HepG2 (cell line): ENCODE results near the gene HNRNPA1. TPM values are rescaled to one million over a fixed set of nuclear protein-coding genes. Genes with fewer than 3 reads are reported as not detected.
A peak's percentile ranks its signal among the peaks of the same experiment; 100 is the strongest.

Experiments used
- ELF4 ChIP-seq: sonication (generic); formaldehyde crosslinking; IDR thresholded peaks from 2 replicates; pipeline ENCODE4 v1.5.0; 2020; ENCODE audit warnings: missing genetic modification reagents, mild to moderate bottlenecking, moderate library complexity, borderline replicate concordance
- FOXK1 ChIP-seq: sonication (generic); formaldehyde crosslinking; IDR thresholded peaks from 2 replicates; pipeline ENCODE4 v1.4.0; 2020; ENCODE audit warnings: low read depth, missing genetic modification reagents, borderline replicate concordance
- KDM4B ChIP-seq: sonication (generic); formaldehyde crosslinking; IDR thresholded peaks from 2 replicates; pipeline ENCODE4 v1.4.0; 2020; ENCODE audit warnings: missing genetic modification reagents
- MAFF ChIP-seq: IDR thresholded peaks from 2 replicates; pipeline ENCODE4 v1.6.1; 2011; ENCODE audit warnings: low read depth, low read length, improper control_type of control experiment
- MBD4 ChIP-seq: IDR thresholded peaks from 2 replicates; pipeline ENCODE4 v1.6.1; 2012; ENCODE audit warnings: low read length, inconsistent platforms, borderline replicate concordance
- NCOA2 ChIP-seq: sonication (generic); formaldehyde crosslinking; IDR thresholded peaks from 2 replicates; pipeline ENCODE4 v1.8.0; 2022; ENCODE audit warnings: inconsistent platforms
- NR2C2 ChIP-seq: sonication (generic); formaldehyde crosslinking; IDR thresholded peaks from 2 replicates; pipeline ENCODE4 v1.4.0; 2020; ENCODE audit warnings: missing genetic modification reagents, mild to moderate bottlenecking, moderate library complexity, borderline replicate concordance
- SETDB1 ChIP-seq: sonication (generic); formaldehyde crosslinking; IDR thresholded peaks from 2 replicates; pipeline ENCODE4 v1.5.1; 2020; ENCODE audit warnings: missing genetic modification reagents, mild to moderate bottlenecking, borderline replicate concordance
- SRSF9 ChIP-seq: fragments of 200-400 bp; formaldehyde crosslinking; IDR thresholded peaks from 2 replicates; pipeline ENCODE4 v1.6.1; 2018; ENCODE audit warnings: borderline replicate concordance, mild to moderate bottlenecking, low read depth, low read length; ENCODE audit not compliant: insufficient read depth, poor library complexity, severe bottlenecking
- TP53 ChIP-seq: sonication (generic); formaldehyde crosslinking; conservative IDR thresholded peaks from 2 replicates; pipeline ENCODE4 v1.4.0; 2020; ENCODE audit warnings: missing genetic modification reagents
- ZNF367 ChIP-seq: sonication (generic); formaldehyde crosslinking; IDR thresholded peaks from 2 replicates; pipeline ENCODE4 v1.4.0; 2020; ENCODE audit warnings: missing genetic modification reagents, borderline replicate concordance
- ZNF550 ChIP-seq: sonication (generic); formaldehyde crosslinking; IDR thresholded peaks from 2 replicates; pipeline ENCODE4 v1.4.0; 2020; ENCODE audit warnings: mild to moderate bottlenecking, missing genetic modification reagents, borderline replicate concordance
- ZNF768 ChIP-seq: sonication (generic); formaldehyde crosslinking; IDR thresholded peaks from 2 replicates; pipeline ENCODE4 v1.4.0; 2020; ENCODE audit warnings: missing genetic modification reagents
- polyA plus RNA-seq, 8 experiments: library from polyadenylated mRNA; depleted of rRNA in 3 of 8; stranded (reverse) in 7 of 8; unstranded in 1 of 8; fragments of >200 nt; fragmentation: Illumina TruSeq in 4 of 8; extraction: Trizol in 4 of 8; gene quantifications; 2 replicates each; pipeline versions ENCODE4 v1.2.1 to v1.2.3, GENCODE V29; 2011 to 2016; ENCODE audit warnings: low read depth in 4 of 8, missing spikeins in 1 of 8, mixed read lengths in 1 of 8; ENCODE audit not compliant: insufficient read depth in 1 of 8
- total RNA-seq, 5 experiments: library from RNA; depleted of rRNA; stranded (reverse); fragments of >200 nt; fragmentation: Illumina TruSeq; extraction: Trizol; gene quantifications; 2 replicates each; pipeline ENCODE4 v1.2.3, GENCODE V29; 2016; ENCODE audit warnings: low read depth in 1 of 5
- TF ChIP-seq, protein P1 (sequence below): sonication (generic); formaldehyde crosslinking; IDR thresholded peaks from 2 replicates; pipeline ENCODE4 v1.4.0; 2020; ENCODE audit warnings: missing genetic modification reagents, borderline replicate concordance
- TF ChIP-seq, protein P2 (sequence below): IDR thresholded peaks from 2 replicates; pipeline ENCODE4 v1.4.0; 2020; ENCODE audit warnings: mild to moderate bottlenecking, missing genetic modification reagents
- TF ChIP-seq, protein P3 (sequence below): sonication (generic); formaldehyde crosslinking; IDR thresholded peaks from 2 replicates; pipeline ENCODE4 v1.4.0; 2020; ENCODE audit warnings: low read depth, mild to moderate bottlenecking, missing genetic modification reagents
- TF ChIP-seq, protein P4 (sequence below): sonication (generic); formaldehyde crosslinking; conservative IDR thresholded peaks from 2 replicates; pipeline ENCODE4 v1.4.0; 2020; ENCODE audit warnings: missing genetic modification reagents
- TF ChIP-seq, protein P5 (sequence below): sonication (generic); formaldehyde crosslinking; IDR thresholded peaks from 2 replicates; pipeline ENCODE4 v1.5.1; 2020; ENCODE audit warnings: missing genetic modification reagents, mild to moderate bottlenecking, borderline replicate concordance

Gene HNRNPA1
- total and polyA plus RNA-seq, 2 of the 13 experiments (the other 11 are each of a cell fraction or from before 2014, with no cell fraction given) = 535 to 1,820 TPM

DNA sequence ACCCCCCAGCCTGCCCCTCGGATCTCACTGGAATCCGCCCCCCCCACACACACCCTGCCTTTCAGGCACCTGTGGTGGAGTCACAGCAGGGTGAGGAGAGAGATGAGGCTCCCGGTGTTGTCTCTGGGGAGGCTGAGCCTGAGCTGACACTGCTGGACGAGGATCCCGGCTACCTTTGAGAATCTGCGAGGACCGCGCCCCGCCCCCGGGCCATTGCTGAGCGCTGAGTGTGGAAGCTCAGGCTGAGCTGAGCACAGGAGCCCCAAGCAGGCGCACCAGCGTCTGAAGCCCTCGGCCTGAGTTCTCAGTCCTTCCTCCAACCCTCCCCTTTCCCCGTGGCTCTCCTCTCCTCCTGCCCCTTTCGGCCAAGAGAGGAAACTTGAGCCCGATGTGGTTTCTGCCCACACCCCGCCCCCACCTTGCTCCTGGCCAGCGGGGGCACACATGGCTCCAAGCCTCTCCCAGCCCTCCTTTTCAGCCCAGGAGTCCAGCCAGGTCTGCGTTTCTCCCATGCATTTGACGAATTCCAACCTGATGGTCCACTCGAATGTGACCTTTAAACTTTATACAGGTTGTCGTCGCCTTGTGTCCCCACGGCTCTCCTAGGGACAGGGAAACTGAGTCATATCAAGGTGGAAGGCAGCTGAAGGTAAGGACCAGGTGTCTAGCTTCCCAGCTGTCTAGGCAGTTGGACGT is 20.4 kb downstream of the HNRNPA1 start, which contains the start of gene NFE2 (continued):
- TF ChIP-seq SETDB1 = no peak
- TF ChIP-seq, protein P1, sequence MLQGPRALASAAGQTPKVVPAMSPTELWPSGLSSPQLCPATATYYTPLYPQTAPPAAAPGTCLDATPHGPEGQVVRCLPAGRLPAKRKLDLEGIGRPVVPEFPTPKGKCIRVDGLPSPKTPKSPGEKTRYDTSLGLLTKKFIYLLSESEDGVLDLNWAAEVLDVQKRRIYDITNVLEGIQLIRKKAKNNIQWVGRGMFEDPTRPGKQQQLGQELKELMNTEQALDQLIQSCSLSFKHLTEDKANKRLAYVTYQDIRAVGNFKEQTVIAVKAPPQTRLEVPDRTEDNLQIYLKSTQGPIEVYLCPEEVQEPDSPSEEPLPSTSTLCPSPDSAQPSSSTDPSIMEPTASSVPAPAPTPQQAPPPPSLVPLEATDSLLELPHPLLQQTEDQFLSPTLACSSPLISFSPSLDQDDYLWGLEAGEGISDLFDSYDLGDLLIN (CRISPR knock-in tag) = no peak
- peak; percentile 56 for TF ChIP-seq NR2C2 (CRISPR knock-in tag)
- TF ChIP-seq, protein P2, sequence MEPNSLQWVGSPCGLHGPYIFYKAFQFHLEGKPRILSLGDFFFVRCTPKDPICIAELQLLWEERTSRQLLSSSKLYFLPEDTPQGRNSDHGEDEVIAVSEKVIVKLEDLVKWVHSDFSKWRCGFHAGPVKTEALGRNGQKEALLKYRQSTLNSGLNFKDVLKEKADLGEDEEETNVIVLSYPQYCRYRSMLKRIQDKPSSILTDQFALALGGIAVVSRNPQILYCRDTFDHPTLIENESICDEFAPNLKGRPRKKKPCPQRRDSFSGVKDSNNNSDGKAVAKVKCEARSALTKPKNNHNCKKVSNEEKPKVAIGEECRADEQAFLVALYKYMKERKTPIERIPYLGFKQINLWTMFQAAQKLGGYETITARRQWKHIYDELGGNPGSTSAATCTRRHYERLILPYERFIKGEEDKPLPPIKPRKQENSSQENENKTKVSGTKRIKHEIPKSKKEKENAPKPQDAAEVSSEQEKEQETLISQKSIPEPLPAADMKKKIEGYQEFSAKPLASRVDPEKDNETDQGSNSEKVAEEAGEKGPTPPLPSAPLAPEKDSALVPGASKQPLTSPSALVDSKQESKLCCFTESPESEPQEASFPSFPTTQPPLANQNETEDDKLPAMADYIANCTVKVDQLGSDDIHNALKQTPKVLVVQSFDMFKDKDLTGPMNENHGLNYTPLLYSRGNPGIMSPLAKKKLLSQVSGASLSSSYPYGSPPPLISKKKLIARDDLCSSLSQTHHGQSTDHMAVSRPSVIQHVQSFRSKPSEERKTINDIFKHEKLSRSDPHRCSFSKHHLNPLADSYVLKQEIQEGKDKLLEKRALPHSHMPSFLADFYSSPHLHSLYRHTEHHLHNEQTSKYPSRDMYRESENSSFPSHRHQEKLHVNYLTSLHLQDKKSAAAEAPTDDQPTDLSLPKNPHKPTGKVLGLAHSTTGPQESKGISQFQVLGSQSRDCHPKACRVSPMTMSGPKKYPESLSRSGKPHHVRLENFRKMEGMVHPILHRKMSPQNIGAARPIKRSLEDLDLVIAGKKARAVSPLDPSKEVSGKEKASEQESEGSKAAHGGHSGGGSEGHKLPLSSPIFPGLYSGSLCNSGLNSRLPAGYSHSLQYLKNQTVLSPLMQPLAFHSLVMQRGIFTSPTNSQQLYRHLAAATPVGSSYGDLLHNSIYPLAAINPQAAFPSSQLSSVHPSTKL (CRISPR knock-in tag) = no peak
- TF ChIP-seq ELF4 (CRISPR knock-in tag) = no peak
- TF ChIP-seq, protein P3, sequence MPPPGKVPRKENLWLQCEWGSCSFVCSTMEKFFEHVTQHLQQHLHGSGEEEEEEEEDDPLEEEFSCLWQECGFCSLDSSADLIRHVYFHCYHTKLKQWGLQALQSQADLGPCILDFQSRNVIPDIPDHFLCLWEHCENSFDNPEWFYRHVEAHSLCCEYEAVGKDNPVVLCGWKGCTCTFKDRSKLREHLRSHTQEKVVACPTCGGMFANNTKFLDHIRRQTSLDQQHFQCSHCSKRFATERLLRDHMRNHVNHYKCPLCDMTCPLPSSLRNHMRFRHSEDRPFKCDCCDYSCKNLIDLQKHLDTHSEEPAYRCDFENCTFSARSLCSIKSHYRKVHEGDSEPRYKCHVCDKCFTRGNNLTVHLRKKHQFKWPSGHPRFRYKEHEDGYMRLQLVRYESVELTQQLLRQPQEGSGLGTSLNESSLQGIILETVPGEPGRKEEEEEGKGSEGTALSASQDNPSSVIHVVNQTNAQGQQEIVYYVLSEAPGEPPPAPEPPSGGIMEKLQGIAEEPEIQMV (CRISPR knock-in tag) = 0 out of 2 replicates have a peak, but pooled peaks have one; percentile 38
- TF ChIP-seq ZNF768 = peak; percentile 69; the same call in 1 of the 2 replicates
- no peak for TF ChIP-seq KDM4B (CRISPR knock-in tag)
- no peak for TF ChIP-seq ZNF367
- TF ChIP-seq FOXK1 (CRISPR knock-in tag) = 0 out of 2 replicates have a peak, but pooled peaks have one; percentile 7
- TF ChIP-seq, protein P4, sequence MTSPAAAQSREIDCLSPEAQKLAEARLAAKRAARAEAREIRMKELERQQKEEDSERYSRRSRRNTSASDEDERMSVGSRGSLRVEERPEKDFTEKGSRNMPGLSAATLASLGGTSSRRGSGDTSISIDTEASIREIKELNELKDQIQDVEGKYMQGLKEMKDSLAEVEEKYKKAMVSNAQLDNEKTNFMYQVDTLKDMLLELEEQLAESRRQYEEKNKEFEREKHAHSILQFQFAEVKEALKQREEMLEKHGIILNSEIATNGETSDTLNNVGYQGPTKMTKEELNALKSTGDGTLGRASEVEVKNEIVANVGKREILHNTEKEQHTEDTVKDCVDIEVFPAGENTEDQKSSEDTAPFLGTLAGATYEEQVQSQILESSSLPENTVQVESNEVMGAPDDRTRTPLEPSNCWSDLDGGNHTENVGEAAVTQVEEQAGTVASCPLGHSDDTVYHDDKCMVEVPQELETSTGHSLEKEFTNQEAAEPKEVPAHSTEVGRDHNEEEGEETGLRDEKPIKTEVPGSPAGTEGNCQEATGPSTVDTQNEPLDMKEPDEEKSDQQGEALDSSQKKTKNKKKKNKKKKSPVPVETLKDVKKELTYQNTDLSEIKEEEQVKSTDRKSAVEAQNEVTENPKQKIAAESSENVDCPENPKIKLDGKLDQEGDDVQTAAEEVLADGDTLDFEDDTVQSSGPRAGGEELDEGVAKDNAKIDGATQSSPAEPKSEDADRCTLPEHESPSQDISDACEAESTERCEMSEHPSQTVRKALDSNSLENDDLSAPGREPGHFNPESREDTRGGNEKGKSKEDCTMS (CRISPR knock-in tag) = no peak
- no peak for TF ChIP-seq NCOA2 (CRISPR knock-in tag)
- TF ChIP-seq, protein P5, sequence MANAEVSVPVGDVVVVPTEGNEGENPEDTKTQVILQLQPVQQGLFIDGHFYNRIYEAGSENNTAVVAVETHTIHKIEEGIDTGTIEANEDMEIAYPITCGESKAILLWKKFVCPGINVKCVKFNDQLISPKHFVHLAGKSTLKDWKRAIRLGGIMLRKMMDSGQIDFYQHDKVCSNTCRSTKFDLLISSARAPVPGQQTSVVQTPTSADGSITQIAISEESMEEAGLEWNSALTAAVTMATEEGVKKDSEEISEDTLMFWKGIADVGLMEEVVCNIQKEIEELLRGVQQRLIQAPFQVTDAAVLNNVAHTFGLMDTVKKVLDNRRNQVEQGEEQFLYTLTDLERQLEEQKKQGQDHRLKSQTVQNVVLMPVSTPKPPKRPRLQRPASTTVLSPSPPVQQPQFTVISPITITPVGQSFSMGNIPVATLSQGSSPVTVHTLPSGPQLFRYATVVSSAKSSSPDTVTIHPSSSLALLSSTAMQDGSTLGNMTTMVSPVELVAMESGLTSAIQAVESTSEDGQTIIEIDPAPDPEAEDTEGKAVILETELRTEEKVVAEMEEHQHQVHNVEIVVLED (CRISPR knock-in tag) = no peak
- TF ChIP-seq MBD4 = no peak
- no peak for TF ChIP-seq TP53 (CRISPR knock-in tag)
- no peak for TF ChIP-seq MAFF
- TF ChIP-seq ZNF550 (CRISPR knock-in tag) = no peak
- no peak for TF ChIP-seq SRSF9
